Measurements from ENCODE around the gene CYRIA.

GRCh38 chr2:16653799-16654198, 11.8 kb downstream of the CYRIA start:
- TF ChIP-seq POLR2A (IDR thresholded peaks at IDR 0.05), result no peak
- TF ChIP-seq CTCF (IDR thresholded peaks at IDR 0.05), result no peak

Measured in heart left ventricle (tissue), 13 donors.